SU-DHL-6 (cell line): ENCODE data around the gene FPR2.
"Not testable (repeated sequence)": the region's sequence is repeated elsewhere in the genome, so short reads cannot be mapped to it uniquely, and the experiment has no call there.

ENCODE experiments used
- CTCF ChIP-seq: fragments of 200-600 bp; sonication (generic); IDR thresholded peaks from one replicate; pipeline ENCODE4 v1.5.1; 2017; ENCODE audit warnings: antibody characterized with exemption, mild to moderate bottlenecking, low read length, moderate library complexity; ENCODE audit not compliant: insufficient read depth, poor library complexity, severe bottlenecking
- EZH2phosphoT487 ChIP-seq: fragments of 200-600 bp; sonication (generic), shearing (Covaris generic); conservative IDR thresholded peaks from 2 replicates; pipeline ENCODE4 v1.6.1; 2018; ENCODE audit warnings: mild to moderate bottlenecking, antibody characterized with exemption, low read length, moderate library complexity, mixed read lengths

GRCh38 chr19:51806571-51806970 is 45.6 kb downstream of the FPR2 start:
- TF ChIP-seq CTCF, EZH2phosphoT487: not testable (repeated sequence)
